HG02840 (cell line): ENCODE measurements around the gene SEMA3F.

Experiments
- ATAC-seq: cut with Tn5 transposase; IDR thresholded peaks from one replicate; pipeline ENCODE4 v1.9.1; 2021; ENCODE audit warnings: mild to moderate bottlenecking, moderate library complexity, moderate number of reproducible peaks; ENCODE audit not compliant: unreplicated experiment, low FRiP score

SEMA3F gene

GRCh38 chr3:50154476-50154839 lies 666 bp upstream of the SEMA3F start:
- ATAC-seq = peak; percentile 28

GRCh38 chr3:50155491-50155878 lies 361 bp downstream of the SEMA3F start:
- ATAC-seq = no peak

- no peak for ATAC-seq
Observed at GRCh38 chr3:50155891-50156290, 767 bp downstream of the SEMA3F start.

- ATAC-seq = no peak
Observed at GRCh38 chr3:50156549-50157493, 1.7 kb downstream of the SEMA3F start.

GRCh38 chr3:50157827-50158529 lies 2.9 kb downstream of the SEMA3F start:
- ATAC-seq = no peak

- ATAC-seq = no peak
Observed at GRCh38 chr3:50158530-50159146, 3.5 kb downstream of the SEMA3F start.

GRCh38 chr3:50160561-50160983 lies 5.4 kb downstream of the SEMA3F start:
- ATAC-seq = no peak

- no peak for ATAC-seq
Observed at GRCh38 chr3:50161320-50161719, 6.2 kb downstream of the SEMA3F start.

- no peak for ATAC-seq
Observed at GRCh38 chr3:50162034-50162883, 7.1 kb downstream of the SEMA3F start.

GRCh38 chr3:50163572-50164455 lies 8.7 kb downstream of the SEMA3F start:
- no peak for ATAC-seq

GRCh38 chr3:50164481-50164880 lies 9.4 kb downstream of the SEMA3F start:
- ATAC-seq = no peak

- no peak for ATAC-seq
Observed at GRCh38 chr3:50164984-50165909, 10.1 kb downstream of the SEMA3F start.

GRCh38 chr3:50165910-50166538 lies 10.9 kb downstream of the SEMA3F start:
- no peak for ATAC-seq

GRCh38 chr3:50166620-50167019 lies 11.5 kb downstream of the SEMA3F start:
- ATAC-seq = no peak

GRCh38 chr3:50167069-50167840 lies 12.1 kb downstream of the SEMA3F start:
- ATAC-seq = no peak

GRCh38 chr3:50167841-50168209 lies 12.7 kb downstream of the SEMA3F start:
- ATAC-seq = no peak

GRCh38 chr3:50168388-50168787 lies 13.3 kb downstream of the SEMA3F start:
- no peak for ATAC-seq
